GM04504 (cell line): Measurements from ENCODE around the gene ABCA13.

Experiments used
- DNase-seq: peaks from one replicate; pipeline ENCODE4 v3.0.0-alpha.2; 2012; ENCODE audit warnings: low read depth

ABCA13 gene

DNA sequence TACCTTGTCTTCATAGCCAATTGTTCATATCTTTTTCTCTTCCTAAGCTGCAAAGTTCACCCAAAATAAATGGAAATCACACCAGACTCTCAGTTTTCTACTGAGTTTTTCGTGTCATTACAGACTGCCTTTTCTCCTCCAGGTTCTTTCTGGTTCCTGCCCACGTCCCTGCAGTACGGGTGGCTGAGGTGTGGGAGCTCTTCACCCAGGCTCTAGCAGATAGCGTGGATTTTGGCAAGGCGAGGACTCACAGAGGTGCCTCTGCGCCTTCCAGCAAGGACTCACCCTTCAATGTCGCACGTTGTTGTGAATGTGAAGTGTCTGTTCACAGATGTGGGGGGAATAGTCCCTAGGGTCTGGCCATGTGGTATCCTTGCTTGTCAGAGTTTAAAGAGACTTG is 71.6 kb downstream of the ABCA13 start:
- DNase-seq, result no peak

DNA sequence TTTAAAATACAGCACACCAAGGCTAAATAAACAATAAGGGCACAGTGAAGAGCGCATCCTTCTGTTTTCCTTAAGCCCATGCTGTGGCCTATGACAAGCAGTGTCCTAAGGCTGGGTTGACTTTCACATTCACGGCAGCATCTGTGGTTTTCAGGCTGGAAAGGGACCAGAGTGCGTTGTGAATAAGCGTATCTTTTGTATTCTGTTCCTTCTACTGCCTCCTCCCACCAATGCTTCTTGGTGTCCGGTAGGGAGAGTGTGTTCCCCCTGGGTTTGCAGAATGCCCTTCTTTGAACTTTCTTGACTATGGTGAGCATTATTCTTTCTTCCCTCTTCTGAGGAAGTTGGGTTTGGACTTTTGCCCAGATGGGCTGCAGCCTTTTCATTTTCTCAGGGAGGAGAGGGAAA is 73.6 kb downstream of the ABCA13 start:
- no peak for DNase-seq

- no peak for DNase-seq
Observed at GRCh38 chr7:48245751-48246472, 74.7 kb downstream of the ABCA13 start.

DNA sequence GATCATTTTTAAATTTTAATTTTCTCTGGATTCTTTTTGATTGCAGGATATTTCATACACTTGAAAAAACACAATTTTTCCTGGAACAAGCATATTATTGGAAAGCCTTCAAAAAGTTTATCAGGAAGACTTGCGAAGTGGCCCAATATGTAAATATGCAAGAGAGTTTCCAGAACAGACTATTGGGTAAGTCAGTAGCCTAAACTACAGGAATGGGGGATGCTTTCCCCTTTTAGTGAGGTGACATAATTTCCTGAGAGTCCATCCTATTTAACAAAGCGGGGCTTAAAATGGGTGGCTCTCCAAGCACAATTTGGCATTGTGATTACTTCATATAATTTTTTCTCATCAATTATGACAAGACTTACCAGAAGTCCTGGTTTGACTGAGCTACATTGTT is 77.9 kb downstream of the ABCA13 start:
- DNase-seq, result no peak

DNA sequence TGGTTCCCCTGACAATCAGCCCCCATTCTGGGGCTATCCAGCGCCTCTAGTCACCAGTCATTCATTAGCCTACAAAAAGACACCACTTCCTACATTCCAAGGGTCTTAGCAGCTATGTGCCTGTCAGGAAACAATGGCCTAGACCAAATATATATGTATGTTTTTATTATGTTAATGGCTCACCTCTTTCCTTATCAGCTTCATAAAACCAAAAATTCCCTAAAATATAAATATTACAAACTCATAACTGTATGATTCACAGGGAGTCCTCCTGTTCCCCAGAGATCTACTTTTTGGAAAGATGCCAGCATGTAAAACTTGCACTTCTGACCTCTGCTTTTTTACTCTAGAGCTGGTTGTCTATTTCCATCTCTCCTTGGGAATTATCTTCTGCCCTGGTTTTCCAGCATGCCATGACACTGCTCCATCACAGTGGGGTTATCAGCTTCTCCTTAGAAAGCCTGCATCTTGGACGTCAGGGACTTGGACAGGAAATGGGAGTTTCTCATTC is 79.2 kb downstream of the ABCA13 start:
- DNase-seq, result no peak

- no peak for DNase-seq
Observed at GRCh38 chr7:48251766-48252165, 80.5 kb downstream of the ABCA13 start.

- no peak for DNase-seq
Observed at GRCh38 chr7:48252995-48253394, 81.7 kb downstream of the ABCA13 start.

DNA sequence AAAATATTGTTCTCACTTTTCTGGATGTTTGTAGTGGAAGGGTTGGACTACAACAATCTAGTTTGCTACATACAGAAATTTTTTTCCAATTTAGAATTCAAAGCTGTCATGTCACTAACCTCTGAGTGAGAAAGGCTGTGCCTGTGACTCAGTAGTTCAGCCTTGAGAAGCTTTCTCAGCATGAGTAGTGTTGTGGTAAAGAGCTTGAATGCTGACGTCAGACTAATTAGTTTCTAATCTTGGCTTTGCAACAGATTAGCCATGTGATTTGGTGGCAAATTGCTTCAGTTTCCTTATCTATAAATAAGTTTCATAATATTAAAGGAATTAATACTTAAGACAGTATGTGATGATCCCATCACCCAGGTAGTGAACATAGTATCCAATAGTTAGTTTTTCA is 83.8 kb downstream of the ABCA13 start:
- peak; percentile 7 for DNase-seq

DNA sequence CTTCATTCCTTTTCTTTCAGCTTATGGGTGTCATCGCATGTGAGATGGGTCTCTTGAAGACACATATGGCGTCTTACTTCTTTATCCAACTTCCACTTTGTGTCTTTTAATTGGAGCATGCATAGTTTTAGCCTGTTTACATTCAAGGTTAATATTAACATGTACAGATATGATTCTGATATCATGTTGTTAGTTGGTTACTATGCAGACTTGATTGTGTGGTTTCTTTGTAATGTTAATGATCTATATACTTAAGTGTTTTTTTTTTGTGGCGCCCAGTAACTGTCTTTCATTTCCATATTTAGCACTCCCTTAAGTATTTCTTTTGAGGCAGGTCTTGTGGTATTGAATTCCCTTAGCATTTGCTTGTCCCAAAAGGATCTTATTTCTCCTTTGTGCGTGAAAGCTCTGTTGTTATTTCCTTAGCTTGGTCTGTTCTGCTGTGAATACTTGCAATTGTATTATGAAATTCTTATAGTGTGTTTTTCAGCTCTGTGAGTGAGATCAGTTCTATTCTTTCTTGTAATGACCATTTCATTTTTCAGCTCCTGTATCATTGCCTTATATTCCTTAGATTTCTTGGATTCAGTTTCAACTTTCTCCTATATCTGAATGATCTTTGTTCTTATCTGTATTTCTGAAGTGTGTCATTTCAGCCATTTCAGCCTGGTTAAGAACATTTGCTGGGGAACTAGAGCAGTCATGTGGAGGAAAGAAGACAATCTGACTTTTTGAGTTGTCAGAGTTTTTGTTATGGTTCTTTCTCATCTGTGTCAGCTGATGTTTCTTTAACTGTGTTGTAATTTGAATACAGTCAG is 88.4 kb downstream of the ABCA13 start:
- no peak for DNase-seq

GRCh38 chr7:48261696-48262095 is 90.4 kb downstream of the ABCA13 start:
- no peak for DNase-seq

GRCh38 chr7:48262606-48263310 is 91.5 kb downstream of the ABCA13 start:
- no peak for DNase-seq

GRCh38 chr7:48263311-48263650 is 92.0 kb downstream of the ABCA13 start:
- DNase-seq, result no peak

GRCh38 chr7:48269066-48269465 is 97.8 kb downstream of the ABCA13 start:
- no peak for DNase-seq

GRCh38 chr7:48274662-48275061 is 103.4 kb downstream of the ABCA13 start:
- DNase-seq, result no peak

GRCh38 chr7:48279420-48279819 is 108.2 kb downstream of the ABCA13 start:
- no peak for DNase-seq

DNA sequence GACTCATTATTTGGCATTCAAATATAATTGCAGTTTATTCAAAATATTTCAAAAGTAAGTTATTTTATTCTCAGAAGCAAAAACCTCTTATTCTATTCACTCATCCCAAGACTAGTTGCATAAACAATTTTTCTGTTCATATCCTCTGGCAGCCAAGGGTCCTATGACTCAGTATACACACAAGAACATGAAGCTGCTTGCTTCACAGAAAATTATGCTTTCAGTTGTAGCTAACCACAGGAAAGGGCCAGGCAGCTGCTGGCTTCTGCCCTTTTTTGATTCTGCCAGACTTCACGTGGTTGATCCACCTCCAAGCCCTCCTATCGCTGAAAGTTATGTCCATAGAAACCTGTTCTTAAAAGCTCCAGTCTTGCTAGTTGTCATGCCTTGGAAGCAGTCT is 108.8 kb downstream of the ABCA13 start:
- DNase-seq, result peak; percentile 40

DNA sequence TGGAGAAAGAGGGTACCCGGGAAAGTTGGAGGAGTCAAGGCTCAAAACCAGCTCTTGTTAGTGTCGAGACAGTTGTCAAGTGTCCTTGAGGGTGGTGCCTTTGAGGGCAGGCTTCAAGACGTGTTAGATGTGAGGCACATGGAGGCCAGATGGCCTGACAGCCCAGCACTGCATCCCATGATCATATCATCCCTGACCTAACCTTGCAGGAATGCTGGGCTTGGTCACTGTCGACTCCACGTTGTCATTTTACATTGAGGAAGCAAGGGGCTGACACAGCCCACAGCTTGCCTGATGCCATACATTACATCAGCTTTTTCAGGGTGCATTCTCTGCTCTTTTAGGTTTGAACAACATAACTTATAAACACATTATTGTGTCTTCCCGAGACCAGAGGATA is 114.1 kb downstream of the ABCA13 start:
- peak; percentile 66 for DNase-seq

- no peak for DNase-seq
Observed at GRCh38 chr7:48286836-48287235, 115.6 kb downstream of the ABCA13 start.

- no peak for DNase-seq
Observed at GRCh38 chr7:48289656-48290055, 118.4 kb downstream of the ABCA13 start.

DNA sequence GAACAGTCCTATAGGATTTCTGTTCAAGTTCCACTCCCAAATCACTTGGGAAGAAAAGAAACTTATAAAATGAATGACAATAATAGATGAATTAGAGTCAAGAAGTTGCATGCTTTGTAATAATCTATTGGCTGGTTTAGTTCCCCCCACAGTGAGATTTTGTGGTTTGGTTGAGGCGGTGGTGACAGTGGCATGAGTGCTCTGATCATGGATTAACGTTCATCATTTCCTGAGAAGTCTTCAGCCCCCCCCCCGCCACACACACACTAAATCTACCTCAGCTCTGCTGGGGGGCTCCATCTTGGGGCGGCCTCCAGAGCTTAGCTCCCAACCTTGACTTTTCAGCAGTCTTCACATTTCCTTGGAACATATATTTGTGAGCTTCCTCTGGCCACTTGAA is 121.7 kb downstream of the ABCA13 start:
- DNase-seq, result no peak

DNA sequence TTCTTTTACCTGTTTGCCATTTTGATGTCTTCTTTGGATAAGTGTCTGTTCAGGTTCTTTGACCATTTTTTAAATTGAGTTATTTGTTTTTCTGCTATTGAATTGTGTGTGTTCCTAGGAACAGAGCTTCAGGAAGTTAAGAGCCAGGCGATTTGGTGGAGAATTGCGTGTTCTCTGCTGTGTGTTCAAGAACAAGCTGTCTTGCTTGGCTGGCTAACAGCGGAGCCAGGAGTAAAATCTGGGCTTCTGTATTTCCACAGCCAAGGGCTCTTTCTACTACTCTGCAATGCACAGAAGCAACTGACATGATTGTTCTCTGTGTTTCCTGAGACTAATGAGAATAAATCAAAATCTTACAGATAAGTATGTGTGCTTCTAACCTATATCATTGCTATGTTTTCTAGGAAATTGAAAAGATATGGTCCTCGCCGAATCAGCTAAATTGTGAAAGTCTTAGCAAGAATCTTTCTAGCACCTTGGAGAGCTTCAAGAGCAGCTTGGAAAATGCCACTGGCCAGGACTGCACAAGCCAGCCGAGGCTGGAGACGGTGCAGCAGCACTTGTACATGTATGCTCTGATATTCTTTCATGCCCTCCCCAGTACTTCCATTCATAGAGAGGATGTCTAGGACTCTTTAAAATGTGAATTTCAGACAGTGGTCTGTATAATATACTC is 124.2 kb downstream of the ABCA13 start:
- no peak for DNase-seq

DNA sequence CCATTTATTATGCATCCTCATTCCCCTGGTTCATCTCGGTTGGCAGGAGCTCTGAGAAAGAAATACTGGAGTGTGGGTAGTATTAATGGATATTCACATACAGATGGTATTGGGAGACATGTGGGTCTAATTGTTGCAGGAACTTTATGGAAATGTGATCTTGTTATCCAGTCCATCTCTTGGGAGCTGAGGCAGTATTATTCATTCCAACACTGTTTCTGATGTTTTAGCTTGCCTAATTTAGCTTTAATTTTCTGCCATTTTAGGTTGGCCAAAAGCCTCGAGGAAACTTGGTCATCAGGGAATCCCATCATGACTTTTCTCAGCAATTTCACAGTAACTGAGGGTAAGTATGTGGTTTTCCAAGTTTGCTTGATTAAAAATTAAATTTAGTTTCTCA is 125.7 kb downstream of the ABCA13 start:
- DNase-seq, result no peak
